Measurements from ENCODE around the gene SGTB.
"Not testable (repeated sequence)": the region's sequence is repeated elsewhere in the genome, so short reads cannot be mapped to it uniquely, and the experiment has no call there.

GRCh38 chr5:65734196-65734775 lies 12.4 kb upstream of the SGTB start:
- TF ChIP-seq, protein P1, sequence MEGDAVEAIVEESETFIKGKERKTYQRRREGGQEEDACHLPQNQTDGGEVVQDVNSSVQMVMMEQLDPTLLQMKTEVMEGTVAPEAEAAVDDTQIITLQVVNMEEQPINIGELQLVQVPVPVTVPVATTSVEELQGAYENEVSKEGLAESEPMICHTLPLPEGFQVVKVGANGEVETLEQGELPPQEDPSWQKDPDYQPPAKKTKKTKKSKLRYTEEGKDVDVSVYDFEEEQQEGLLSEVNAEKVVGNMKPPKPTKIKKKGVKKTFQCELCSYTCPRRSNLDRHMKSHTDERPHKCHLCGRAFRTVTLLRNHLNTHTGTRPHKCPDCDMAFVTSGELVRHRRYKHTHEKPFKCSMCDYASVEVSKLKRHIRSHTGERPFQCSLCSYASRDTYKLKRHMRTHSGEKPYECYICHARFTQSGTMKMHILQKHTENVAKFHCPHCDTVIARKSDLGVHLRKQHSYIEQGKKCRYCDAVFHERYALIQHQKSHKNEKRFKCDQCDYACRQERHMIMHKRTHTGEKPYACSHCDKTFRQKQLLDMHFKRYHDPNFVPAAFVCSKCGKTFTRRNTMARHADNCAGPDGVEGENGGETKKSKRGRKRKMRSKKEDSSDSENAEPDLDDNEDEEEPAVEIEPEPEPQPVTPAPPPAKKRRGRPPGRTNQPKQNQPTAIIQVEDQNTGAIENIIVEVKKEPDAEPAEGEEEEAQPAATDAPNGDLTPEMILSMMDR (conservative IDR thresholded peaks at IDR 0.05 in 1 of 2, IDR thresholded peaks at IDR 0.05 in 1 of 2; ENCODE audit: low read depth in 1 of 2, low read length in 2 of 2): not testable (repeated sequence)
- not testable (repeated sequence) for TF ChIP-seq EZH2 (IDR thresholded peaks at IDR 0.05; ENCODE audit: low read length, missing control alignments)

All from fibroblast of lung (primary cell).